GM18498 (cell line): Measurements from ENCODE around the gene PHLDB2.
"Not testable (repeated sequence)": the region's sequence is repeated elsewhere in the genome, so short reads cannot be mapped to it uniquely, and the experiment has no call there.

ENCODE experiments used
- ATAC-seq: cut with Tn5 transposase; IDR thresholded peaks from one replicate; pipeline ENCODE4 v1.9.1; 2021; ENCODE audit warnings: mild to moderate bottlenecking, moderate library complexity; ENCODE audit not compliant: unreplicated experiment

Gene PHLDB2

DNA sequence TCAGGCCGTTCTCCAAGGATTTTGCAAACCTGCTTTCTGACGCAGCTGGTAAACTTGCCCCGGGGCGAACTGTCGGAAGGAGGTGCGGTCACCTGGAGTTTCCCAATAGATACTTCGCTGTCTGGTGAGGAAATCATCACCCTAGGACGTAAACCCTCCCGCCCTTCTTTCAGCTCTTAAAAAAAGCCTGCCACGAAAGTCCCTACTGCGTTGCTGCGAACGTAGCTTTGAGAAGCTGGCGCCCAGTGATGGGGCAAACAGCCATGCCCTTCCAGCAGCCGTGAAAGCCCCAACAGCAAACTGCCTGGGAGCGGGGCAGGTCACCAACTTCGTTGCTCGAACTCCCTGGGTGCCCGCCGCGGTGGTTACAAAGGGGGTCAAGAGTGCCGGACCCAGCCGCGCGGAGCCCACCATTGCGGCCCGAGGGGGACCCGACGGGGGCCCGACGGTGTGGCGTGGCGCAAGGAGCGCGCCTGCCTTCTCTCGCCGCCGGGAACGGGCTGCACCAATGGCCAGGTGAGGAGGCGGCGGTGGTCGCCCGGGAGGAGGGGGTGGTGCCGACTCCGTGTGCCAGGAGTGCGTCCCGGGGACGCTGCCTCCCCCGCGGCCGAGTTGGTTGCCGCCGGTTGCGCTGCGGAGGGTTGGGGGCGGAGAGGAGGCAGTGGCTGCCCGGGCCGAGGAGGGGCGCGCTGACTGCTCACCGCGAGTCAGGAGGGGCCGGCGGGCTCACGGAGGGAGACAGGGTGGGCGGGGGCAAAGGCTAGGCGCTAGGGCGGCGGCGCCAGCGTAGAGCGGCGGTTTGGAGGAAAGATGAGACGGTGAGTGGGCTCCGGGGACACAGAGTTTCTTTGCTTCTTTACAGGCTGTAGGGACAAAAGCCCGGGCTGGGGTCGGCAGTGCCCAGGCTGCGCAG is at the start of gene PHLDB2:
TSS of gene PHLDB2 (plus strand) at position 205 of the 913 bp plus-strand sequence. CDS start 24,813 bp downstream, outside the sequence.
- ATAC-seq: peak; percentile 33

DNA sequence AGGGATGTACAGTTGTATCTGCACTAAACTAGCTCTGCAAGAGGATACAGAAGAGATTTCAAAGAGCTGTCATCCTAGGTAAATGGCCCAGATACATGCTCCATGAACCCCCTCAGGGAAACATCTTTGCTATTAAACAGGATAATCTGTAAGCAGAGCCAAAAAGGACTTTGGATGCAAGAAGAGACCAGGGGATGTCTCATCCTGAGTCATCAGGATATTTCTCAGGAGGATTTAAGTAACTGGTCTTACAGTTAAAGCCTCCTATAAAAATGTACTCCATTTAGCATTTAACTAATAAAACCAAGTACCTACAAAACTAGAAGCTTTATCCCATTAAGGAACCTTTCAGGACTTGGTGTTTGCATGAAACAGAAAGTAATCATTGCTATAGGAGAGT is 48.2 kb upstream of the PHLDB2 start:
- no peak for ATAC-seq

- ATAC-seq: no peak
These were observed 47.3 kb upstream of the PHLDB2 start for GRCh38 chr3:111811811-111812210.

- ATAC-seq: no peak
These were observed 46.4 kb upstream of the PHLDB2 start for GRCh38 chr3:111812701-111813100.

DNA sequence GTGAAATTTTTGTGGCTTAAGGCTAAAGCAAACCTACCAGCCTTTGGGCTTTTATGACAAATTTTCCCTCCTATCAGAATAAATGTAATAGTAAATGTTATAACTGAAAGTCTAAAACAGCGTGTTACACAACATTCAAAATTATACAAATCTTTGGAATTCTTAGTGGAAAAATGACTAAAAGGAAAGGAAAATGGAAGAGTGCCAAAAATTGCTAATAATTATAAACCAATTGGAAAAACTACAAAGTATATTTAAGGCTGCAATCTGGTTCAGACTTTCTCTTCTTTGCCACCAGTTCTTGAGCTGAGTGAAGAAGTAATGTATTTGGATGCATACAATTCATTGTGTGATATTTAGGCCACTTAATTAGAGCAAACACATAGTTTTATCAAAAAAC is 45.6 kb upstream of the PHLDB2 start:
- ATAC-seq: no peak

GRCh38 chr3:111813979-111814378 is 45.1 kb upstream of the PHLDB2 start:
- no peak for ATAC-seq

DNA sequence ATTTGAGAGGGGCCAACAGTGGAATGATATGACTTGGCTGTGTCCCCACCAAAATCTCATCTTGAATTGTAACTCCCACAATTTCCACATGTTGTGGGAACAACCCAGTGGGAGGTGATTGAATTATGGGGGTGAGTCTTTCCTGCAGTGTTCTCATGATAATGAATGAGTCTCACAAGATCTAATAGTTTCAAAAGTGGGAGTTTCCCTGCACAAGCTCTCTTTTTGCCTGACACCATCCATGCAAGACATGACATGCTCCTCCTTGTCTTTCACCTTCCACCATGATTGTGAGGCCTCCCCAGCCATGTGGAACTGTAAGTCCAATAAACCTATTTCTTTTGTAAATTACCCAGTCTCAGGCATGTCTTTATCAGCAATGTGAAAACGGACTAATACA is 42.3 kb upstream of the PHLDB2 start:
- ATAC-seq: not testable (repeated sequence)

- ATAC-seq: no peak
These were observed 39.1 kb upstream of the PHLDB2 start for GRCh38 chr3:111819927-111820326.

GRCh38 chr3:111820651-111821050 is 38.4 kb upstream of the PHLDB2 start:
- no peak for ATAC-seq

DNA sequence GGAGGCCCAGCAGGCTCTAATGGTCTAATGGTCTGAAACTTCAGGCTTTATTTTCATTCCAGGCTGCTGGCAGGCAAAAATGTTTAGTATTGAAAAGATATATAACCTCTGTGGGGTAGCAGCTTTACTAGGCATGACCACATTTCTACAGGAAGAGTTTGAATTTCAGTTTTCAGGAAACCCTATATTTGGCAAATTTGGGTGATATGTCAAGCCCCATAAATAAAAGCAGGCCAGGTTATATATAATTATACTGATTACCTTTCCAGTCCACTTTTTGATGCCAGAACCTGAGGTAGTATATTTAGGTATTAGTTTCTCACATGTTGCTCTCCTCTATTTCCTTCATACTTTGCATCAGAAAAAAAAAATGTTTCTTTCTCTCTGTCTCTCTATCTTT is 37.2 kb upstream of the PHLDB2 start:
- no peak for ATAC-seq

DNA sequence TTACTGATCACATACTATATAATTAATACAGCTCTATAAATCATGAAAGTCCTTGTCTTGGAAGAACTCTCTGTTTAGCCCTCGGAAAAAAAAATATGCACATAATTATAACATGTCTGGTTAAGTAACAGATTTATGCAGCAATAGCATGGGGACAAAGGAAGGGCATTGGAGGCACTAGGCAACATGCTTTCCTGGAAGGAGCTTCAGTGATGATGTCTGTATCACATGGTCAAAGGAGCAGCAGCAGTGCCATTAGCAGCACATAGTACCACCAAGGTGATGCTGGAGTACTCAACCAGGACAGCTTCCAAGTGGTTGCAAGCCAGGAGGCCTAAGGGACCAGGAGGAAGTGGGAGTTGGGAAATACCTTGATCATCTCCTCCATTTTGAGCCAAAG is 36.3 kb upstream of the PHLDB2 start:
- no peak for ATAC-seq

DNA sequence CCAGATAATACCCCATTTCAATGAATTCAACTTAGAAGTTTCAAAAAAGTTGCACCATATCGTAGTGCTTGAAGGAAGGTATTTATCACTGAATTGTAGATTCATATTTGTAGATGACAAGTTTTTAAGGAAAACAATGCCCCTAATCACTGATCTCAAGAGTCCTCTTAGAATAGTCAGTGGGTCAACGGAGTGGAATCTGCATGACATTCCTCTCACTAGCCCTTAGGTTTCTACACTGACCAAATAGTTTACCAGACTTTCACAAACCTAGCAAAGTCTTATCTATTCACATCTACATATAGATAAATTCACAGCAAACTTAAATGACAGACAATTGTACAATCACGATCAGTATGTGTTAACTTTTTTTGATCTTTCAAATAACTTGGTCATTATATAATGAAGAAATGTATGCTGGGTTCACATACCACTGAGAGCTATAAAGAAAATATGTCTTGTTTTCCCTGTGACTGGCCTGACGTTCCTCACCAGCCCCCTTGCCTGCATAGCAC is 35.7 kb upstream of the PHLDB2 start:
- ATAC-seq: no peak

DNA sequence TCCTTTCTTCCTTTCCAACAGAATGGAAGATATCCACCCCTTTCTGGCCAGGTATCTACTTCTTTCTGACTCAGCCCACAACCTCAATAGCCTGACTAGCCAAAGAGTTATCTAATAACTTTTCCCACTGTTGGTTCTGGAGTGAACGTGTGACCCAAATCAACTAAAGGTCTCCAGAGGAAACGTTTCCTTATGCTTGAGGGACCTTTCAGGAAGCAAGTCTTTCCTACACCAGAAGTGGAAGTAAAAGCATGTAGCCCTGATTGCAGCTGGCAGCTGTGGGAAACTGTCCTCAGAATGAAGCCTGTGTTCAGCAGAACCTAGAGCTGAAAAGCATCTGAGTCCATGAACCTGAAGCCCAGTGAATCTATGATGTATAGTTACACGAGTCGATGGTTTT is 34.7 kb upstream of the PHLDB2 start:
- no peak for ATAC-seq

DNA sequence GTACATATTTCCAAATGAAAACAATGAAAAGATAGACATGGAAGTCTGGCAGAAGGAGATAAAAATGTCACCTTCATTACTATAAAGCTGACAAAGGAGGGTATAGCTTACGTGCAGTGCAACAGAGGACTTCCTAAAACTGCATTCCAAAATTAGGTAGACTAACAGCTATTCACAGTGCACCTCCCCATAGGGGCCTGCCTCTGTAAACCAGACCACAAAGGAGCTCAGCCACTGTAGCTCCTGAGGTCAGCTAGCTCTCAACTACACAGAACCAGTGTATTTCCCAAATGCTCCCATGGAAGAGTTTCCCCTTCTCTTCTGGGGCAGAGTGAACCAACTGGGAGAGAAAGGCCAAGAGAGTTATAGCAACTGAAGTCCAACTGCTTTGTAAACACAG is 31.2 kb upstream of the PHLDB2 start:
- no peak for ATAC-seq

DNA sequence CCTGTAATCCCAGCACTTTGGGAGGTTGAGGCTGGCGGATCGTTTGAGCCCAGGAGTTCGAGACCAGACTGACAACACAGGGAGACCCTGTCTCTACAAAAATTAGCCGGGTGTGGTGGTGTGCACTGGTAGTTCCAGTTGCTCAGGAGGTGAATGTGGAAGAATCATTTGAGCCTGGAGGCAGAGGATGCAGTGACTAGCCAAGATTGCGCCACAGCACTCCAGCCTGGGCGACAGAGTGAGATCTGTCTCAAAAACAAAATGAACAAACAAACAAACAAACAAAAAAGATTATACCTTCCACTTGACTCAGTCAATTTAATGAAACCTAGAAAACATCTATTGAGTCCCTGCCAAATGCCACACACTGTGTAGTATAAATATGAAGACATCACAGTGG is 30.5 kb upstream of the PHLDB2 start:
- ATAC-seq: no peak

DNA sequence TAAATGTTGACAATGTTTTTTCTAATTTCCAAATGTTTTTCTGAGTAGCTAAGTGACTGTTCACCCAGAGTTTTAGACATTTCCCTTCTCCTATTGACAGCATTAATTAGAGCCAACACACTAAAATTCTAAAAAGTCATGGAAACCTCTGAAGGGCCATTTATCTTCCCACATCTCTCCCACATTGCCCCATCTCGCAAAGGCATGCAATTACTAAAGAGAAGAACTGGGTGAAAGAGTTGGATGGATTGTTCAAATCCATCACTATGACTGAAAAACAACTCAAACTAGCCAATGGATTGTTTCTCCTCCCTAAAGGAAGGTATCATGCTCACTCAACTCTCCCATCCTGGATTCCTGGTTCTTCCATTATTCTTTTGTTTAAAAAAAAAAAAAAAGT is 30.0 kb upstream of the PHLDB2 start:
- ATAC-seq: no peak

DNA sequence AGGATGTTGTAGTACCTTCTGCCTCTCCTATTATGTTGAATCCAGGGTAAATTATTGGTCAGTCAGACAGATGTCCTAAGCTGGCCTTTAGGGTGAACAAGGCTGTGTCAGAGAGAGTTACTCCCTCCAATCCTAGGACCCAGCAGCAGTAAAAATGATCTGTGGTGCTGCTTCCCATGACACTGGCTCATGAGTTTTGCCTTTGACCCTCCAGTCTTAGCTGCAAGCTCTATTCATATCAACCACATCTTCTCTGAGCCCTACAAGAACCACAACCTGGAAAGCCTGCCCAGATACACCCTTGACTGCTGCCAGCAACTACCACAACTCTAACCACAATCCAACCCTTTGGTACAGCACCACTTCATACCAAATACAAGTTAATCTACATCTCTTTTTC is 27.2 kb upstream of the PHLDB2 start:
- no peak for ATAC-seq

DNA sequence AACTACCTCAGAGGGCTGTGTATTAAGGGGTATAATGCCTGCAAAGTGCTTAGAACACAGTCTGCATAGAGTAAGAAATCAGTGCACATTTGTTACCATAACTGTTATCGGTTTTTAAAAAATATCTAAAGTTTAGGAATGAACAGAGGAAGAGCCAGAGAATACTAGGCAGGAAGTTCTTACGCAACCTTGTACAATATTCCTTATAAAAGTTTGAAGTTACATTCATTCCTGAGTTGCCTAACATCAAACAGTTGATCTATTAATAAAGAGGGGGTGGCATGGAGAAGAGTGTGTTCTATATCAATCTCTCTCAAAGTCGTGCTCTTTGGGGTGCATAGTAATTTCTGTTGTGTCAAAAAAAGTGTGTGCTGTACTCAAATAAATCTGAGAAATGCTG is 22.0 kb upstream of the PHLDB2 start:
- no peak for ATAC-seq

DNA sequence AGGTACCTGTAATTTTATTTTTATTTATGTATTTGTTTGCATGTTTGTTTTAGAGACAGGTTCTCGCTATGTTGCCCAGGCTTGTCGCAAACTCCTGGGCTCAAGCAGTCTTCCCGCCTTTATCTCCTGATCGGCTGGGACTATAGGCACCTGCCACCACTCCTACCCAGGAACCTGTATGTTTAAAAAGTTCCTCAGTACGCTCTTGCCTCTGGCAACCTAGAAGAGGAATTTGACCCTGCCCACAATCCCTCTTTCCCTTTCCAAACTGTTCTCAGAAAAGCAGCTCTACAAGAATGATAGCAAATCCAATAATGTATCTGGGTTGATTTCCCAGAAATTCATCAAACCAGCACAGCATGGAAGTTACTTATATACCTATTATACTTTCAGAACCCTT is 20.9 kb upstream of the PHLDB2 start:
- no peak for ATAC-seq

- ATAC-seq: no peak
These were observed 13.0 kb upstream of the PHLDB2 start for GRCh38 chr3:111846039-111846438.

GRCh38 chr3:111846717-111847116 is 12.3 kb upstream of the PHLDB2 start:
- ATAC-seq: no peak

DNA sequence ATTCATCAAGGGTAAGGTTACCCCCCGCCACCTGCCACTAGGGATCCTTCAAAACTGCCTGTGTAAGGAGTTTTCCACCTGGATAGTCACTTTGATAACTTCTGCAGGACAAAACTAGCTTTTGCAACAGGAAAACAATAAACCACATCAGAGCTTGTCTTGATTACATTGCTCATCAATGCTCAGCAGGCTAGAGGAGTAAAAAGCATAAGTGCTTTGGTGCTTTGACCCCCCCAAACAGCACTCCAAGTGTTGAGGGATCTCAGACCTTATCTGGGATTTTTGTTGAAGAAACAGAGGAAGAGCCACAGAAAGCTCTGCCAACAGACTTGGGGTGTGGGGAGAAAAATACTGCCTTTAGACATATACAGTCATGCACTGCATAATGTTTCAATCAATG is 10.8 kb upstream of the PHLDB2 start:
- no peak for ATAC-seq

- ATAC-seq: no peak
These were observed 10.3 kb upstream of the PHLDB2 start for GRCh38 chr3:111848778-111849177.
